ENCODE data around the gene WDR3.
"Not testable (repeated sequence)": the region's sequence is repeated elsewhere in the genome, so short reads cannot be mapped to it uniquely, and the experiment has no call there.

WDR3 gene

DNA sequence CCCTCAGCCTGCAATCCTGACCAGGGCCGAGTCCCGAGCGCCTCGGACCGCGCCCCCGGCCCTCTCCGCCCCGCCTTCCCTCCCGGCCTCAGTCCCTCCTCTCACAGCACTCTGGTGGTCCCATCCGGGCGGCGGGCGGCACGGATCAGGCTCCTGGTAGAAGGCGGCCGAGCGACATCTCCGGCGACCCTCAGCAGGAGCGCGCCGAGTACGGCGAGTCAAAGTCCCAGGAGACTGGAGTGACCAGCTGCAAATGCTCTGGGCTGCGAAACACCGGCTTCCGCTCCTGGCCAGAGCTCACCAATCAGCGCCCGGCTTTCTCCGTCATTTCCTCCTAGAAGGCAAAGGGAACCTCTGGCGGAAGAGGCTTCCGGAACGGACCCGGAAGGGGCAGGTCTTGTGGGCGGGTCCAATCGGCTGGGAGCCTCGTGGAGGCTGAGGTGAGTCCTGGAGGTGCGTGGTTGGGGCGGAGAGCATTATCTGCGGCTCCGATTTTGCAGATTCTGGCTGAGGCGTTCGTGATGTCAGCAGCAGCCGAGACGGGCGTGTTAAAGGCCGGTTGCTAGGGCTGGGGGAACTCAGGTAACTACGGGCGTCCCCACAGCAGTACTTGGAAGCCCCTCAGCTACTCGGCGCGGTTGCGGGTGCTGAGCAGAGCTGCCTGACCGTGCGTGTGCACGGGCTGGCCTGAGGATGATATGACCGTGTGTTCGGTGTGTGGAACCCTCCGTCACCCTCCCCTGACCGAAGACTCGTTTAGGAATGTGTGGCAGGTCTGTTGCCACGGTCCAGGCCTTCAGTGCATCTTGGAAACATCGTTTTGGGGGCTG, at the start of gene WDR3, which contains the start of gene GDAP2:
Gene WDR3, plus strand, starts transcription at position 397 of the 830 bp plus-strand sequence. CDS start 3,581 bp downstream, outside the sequence.
Gene GDAP2, minus strand, starts transcription at position 279 of the 830 bp plus-strand sequence. CDS start 9,264 bp downstream, outside the sequence.
- peak; percentile 80 for DNase-seq (ENCODE audit: low read depth)
- peak within 1 kb of the TSS; percentile 100 for H3K4me3 ChIP-seq (ENCODE audit: low read depth, low read length)

DNA sequence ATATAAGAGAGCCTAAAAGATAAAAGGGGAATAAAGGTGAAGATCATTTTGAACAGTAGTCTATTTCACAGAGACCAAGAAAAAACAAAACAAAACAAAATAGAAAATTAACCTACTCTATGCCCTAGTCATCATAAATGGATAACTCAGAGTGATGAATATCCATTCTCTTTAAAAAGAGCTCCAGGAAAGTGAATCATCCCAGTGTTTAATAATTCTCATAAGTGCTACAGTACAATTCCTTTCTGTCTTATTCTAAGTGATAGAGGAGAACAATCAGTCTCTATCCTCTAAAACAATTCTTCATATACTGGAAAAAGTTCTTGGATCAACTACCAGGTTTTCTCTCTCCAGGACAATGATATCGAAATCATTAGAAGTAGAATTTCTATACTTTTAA, 45.9 kb upstream of the WDR3 start:
- no peak overlapping the region for H3K4me3 ChIP-seq (ENCODE audit: low read depth, low read length)
- no peak for DNase-seq (ENCODE audit: low read depth)

DNA sequence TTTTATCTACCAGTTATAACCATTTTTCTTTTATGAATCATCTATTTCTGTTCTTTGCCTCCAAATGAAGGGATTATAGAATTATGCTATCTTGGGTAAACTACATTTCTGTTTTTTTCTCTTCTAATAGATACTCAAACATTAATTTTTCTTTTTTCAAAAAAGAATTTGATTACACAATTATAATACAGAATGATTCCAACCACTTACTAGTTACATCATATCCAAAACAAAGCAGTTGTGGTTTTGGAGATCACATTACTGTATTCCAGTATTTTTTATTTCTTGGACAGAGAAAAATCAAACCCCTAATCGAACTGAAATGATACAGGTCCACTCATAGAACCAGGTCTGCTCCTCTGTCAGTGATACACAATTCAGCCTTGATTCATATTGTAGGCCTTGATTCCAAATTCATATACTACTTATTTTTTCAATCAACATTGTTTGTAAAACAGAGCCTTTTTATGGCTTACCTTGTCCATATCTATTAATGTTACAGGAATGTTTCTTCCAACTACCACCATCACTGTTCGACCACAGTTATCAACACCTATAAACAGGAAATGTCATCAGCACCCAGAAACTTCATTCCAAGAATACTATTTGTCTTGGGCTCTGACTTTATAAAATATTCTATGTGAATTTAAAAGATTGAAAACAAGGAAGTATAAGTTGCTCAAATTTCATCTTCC, 43.3 kb upstream of the WDR3 start:
- H3K4me3 ChIP-seq (ENCODE audit: low read depth, low read length), result no peak overlapping the region

DNA sequence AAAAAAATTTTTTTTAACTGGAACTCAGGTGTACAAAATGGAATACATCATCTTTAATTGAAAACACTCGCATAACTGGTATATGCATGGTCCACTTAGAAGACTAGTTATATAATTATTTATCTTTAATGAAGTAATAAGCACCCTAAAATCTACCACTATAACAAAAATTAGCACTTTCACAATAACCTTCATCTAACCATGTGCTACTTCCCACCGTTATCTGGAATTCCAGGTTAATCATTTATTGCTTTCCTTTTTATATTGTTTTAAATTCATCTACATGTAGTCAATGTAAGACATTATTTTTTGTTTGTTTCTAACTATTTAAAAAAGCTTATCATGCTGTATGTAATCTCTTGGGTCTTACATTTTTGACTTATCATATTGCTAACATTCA, 39.1 kb upstream of the WDR3 start:
- H3K4me3 ChIP-seq (ENCODE audit: low read depth, low read length), result no peak overlapping the region
- no peak for DNase-seq (ENCODE audit: low read depth)

More for the DNA sequence above, 43.3 kb upstream of the WDR3 start:
- DNase-seq (ENCODE audit: low read depth), result peak; percentile 13

DNA sequence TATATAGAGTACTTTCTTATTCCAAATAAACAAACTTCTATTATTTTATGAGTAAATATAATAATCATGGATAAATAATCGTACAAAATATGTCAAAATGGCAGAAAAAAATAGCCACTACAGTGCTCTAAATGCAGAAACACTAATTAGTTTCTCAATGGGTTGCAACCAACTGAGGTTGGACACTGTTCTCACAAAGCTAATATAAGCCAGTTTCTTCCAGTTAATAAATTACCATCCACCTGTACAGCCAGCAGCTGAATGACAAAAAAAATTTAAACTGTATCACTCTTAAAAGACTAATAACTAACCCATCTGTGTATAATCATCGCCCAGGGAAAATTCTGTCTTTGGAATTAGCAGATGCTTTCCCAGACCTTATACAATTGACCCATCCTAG, 37.0 kb upstream of the WDR3 start:
- no peak for DNase-seq (ENCODE audit: low read depth)
- H3K4me3 ChIP-seq (ENCODE audit: low read depth, low read length), result no peak overlapping the region

DNA sequence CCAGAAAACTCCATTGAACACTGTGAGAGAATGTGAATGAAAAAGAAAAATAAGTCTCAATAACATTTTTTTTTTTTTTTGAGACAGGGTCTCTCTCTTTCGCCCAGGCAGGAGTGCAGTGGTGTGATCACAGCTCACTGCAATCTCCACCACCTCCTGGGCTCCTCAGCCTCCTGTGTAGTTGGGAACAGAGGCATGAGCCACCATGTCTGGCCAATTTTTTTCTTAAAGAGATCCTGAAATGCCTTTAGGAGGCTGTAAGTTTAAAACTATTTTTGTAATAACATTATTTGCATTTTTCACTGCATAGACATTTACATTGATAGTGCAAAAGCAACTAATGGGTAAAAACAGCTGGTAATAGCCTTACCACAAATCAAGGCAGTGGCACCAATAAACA, 35.5 kb upstream of the WDR3 start:
- H3K4me3 ChIP-seq (ENCODE audit: low read depth, low read length), result no peak overlapping the region
- no peak for DNase-seq (ENCODE audit: low read depth)

DNA sequence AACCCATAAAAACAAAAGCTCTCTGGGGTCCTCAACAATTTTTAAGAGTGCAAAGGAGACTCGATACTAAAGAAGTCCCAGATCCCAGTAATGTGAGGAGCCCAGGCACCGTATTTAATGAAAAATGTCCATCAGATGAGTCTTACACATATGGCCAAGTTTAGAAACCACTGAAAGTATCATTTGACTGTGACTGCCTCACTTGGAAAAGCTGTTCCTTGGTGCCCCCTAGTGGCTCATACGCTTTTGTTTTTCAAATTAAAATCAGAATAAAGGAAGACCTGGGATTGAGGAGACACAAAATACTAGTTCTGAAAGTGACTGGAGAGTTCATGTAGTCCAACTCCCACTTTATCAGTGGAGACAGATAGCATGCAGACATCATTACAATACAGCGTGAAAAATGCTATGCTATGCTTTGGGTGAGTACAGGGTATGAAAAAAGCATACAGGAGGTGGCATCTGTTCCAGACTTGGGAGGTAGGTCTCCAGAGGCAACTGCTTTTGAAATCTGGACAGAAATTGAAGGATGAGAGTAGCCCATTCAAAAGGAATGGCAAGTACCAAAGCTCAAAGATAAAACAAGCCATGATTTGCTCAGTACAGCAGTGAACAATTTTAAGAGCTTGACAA, 33.9 kb upstream of the WDR3 start:
- H3K4me3 ChIP-seq (ENCODE audit: low read depth, low read length), result no peak overlapping the region
- peak; percentile 57 for DNase-seq (ENCODE audit: low read depth)

DNA sequence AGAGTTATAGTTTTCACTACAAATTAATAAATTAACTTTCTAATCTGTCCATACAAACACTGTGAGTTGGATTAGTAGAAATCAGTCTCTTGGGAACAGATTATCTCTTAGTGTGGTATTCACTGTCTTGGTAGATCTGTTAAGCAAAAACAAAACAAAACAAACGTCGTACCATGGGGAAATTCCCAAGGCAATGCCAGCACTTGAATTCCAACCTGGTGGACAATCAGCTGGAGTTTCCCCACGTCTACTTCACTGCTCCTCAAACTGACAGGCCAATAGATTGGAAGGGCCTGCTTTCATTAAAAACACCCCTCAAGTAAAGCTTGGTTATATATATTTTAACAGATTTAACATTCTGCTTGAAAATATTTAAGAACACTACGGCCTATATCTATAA, 32.0 kb upstream of the WDR3 start:
- no peak for DNase-seq (ENCODE audit: low read depth)
- H3K4me3 ChIP-seq (ENCODE audit: low read depth, low read length), result no peak overlapping the region

DNA sequence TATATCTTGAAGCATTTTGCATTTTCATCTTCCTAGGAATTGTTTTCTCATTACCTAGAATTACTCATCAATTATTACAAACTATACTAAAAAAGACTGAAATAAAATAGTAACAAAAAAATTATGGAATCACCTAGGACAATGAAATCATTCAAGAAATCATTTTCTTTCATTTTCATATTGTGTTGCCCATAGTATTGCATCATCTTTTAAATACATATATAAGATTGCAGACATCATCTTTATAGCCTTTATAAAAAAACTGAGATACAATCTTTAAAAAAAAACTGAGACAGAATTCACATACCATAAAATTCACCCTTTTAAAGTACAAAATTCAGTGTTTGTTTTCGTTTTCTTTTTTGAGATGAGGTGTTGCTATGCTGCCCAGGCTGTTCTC, 29.7 kb upstream of the WDR3 start:
- no peak overlapping the region for H3K4me3 ChIP-seq (ENCODE audit: low read depth, low read length)
- no peak for DNase-seq (ENCODE audit: low read depth)

DNA sequence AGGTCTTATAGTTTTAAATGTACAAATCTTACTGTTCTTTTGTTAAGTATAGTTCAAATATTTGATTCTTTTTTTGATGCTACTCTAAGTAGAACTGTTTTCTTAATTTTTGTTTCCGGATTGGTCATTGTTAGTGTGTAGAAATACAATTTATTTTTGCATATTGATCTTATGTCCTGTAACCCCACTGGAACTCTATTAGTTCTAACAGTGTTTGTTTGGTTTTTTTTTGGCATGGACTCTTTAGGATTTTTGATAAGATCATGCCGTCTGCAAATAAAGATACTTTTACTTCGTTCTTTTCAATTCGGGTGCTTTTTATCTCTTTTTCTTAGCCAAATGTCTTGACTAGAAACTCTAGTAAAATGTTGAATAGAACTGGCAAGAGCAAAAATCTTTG, 26.6 kb upstream of the WDR3 start:
- H3K4me3 ChIP-seq (ENCODE audit: low read depth, low read length), result no peak overlapping the region
- no peak for DNase-seq (ENCODE audit: low read depth)

DNA sequence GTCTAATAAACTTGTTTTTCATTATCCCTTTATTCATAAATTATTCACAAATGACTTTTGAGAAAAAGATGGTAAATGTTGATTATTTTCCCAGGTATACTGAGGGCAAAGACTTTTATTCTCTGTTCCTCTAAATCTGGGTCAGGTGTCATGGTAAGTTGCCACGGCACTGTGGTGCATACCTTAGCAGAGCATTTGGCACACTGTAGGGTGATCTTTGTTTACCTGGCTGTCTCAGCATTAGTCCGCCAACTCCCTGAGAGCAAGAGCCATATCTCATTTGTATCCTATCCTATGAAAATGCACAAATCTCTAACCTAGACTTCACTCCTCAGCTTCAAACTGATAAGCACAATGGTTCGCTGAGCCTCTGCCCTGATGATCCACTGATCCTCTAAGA, 25.1 kb upstream of the WDR3 start:
- no peak for DNase-seq (ENCODE audit: low read depth)
- no peak overlapping the region for H3K4me3 ChIP-seq (ENCODE audit: low read depth, low read length)

DNA sequence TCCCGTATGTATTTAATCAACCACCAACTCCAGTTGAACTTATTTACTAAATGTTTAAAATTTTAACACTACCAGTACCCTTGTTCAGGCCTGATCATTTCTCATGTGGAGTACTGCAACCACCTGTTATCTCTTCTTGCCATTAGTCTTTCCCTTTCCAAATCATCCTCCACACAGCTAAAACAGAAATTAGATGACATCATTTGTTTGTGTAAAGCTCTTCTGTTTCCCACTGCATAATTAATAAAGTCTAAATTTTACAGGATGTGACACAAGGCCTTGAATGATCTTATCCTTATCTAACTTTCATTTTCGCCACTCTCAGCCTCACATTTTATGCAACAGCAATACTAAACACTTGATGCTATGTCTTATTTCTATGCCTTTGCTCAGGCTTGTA, 24.5 kb upstream of the WDR3 start:
- no peak overlapping the region for H3K4me3 ChIP-seq (ENCODE audit: low read depth, low read length)
- no peak for DNase-seq (ENCODE audit: low read depth)

DNA sequence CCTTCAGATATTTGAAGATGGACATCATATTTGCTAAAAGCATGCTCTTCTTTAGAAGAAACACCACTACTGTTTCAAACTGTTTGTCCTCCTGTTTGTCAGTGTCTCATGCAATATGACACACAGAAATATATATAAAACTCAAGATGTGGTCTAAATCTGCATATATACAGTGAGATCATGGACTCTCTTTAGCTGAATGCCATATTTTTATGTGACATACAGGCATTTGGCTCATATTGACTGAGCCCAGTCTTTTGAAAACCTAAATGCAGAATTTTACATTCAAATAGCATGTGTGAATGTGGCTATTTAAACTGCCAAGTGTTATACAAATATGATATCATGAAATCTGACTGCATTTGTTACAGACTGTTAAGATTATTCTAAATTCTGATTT, 18.5 kb upstream of the WDR3 start:
- DNase-seq (ENCODE audit: low read depth), result no peak
- no peak overlapping the region for H3K4me3 ChIP-seq (ENCODE audit: low read depth, low read length)

DNA sequence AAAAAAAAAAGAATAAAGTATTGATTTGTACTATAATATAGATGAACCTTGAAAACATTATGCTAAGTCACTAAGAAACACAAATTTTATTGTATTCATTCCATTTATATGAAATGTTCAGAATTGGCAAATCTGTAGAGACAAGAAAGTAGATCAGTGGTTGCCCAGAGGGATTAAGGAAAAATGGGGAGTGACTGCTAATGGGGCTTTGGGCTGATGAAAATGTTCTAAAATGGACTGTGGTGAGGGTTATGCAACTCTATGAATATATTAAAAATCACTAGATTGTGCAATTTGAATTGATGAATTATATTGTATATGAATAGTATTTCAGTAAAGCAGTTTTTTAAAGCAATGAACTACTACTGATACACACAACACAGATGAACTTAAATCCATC, 10.2 kb upstream of the WDR3 start:
- no peak overlapping the region for H3K4me3 ChIP-seq (ENCODE audit: low read depth, low read length)
- DNase-seq (ENCODE audit: low read depth), result no peak

DNA sequence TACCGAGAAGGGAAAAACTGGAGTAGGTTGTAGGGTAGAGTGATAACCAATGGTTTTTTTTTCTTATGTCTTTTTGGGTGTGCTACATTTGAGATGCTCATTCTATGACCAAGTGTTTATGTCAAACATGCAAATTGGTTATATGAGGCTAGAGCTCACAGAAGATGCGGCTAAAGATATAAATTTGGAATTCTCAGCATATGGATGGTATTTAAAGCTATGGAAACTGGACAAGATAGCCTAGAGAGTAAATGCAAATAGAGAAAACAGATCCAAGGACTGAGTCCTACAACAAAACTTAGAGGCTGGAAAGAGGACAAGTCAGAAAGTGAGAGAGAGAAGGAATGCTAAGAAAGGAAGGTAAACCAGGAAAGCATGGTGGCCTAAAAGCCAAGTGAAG, 7.5 kb upstream of the WDR3 start:
- no peak for DNase-seq (ENCODE audit: low read depth)
- H3K4me3 ChIP-seq (ENCODE audit: low read depth, low read length), result no peak overlapping the region

DNA sequence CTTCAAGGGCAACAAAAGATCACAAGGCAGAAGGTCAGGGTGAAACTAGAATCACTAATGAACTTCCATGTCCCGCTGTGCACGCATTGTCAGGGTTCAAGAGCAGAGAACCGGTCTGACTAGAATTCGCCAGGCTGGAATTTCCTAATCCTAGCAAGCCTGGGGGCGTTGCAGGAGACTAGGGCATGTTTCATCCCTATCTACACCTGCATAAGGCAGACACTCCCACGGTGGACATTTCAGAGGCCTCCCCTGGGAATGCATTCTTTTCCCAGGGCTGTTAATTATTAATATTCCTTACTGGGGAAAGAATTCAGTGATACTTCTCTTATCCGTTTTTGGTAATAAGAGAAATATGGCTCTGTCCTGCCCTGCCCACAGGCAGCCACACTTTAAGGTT, 6.8 kb upstream of the WDR3 start:
- H3K4me3 ChIP-seq (ENCODE audit: low read depth, low read length); DNase-seq (ENCODE audit: low read depth): not testable (repeated sequence)

DNA sequence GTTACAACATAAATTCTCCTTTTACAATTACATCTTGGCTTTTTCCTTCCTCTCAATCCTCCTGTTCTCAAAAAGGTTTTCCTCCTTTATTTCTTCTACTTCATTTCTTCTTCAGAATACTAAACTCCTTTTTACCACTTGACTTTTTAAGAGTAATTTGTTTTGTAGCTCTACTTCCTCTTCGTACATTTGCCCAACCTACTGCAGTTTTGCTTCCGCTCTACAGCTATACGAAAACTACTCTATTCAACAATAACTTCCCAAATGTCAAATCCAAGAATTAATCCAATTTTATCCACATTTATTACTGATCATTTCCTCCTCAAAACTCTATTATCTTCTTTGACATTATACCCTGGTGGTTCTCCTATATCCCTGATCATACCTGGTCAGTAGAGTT, 3.6 kb upstream of the WDR3 start:
- DNase-seq (ENCODE audit: low read depth), result no peak
- H3K4me3 ChIP-seq (ENCODE audit: low read depth, low read length), result no peak overlapping the region

DNA sequence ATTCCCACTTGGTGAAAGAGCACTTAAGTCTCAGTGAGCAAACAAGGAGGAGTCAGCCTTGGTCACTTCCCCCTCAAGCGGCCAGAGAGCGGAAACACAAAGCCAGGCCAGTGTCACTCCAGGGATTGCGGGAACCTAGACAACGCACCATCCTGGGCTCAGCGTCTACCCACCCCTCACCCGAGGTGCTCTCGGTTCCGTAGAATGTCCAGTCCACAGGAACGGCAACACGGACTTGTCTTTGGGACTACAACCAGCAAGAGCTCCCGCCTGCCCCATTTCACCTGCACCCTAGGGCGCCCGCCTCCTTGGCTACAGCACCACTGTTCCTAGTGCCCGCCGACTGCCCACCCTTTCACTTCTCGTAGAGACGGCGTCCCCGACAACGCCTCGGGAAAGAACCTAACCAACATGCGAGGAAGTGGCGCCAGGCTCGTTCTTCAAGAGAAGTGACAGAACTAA, 627 bp upstream of the WDR3 start:
- DNase-seq (ENCODE audit: low read depth), result peak; percentile 17
- H3K4me3 ChIP-seq (ENCODE audit: low read depth, low read length), result peak overlapping the region; percentile 100

DNA sequence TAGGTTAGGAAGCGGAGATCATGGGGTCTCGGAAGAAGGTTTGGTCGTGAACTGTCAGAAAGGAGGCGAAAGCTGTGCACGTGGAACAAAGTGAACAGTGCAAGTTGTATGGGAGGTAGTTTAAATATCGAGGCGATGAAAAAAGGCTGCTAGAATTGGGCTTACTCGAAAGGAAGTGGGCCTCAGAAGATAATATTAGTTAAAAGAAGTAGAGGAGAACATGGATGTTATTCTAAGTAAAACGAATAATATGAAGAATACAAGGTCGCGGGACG, 571 bp downstream of the WDR3 start:
- DNase-seq (ENCODE audit: low read depth), result no peak
- peak overlapping the region; percentile 100 for H3K4me3 ChIP-seq (ENCODE audit: low read depth, low read length)

DNA sequence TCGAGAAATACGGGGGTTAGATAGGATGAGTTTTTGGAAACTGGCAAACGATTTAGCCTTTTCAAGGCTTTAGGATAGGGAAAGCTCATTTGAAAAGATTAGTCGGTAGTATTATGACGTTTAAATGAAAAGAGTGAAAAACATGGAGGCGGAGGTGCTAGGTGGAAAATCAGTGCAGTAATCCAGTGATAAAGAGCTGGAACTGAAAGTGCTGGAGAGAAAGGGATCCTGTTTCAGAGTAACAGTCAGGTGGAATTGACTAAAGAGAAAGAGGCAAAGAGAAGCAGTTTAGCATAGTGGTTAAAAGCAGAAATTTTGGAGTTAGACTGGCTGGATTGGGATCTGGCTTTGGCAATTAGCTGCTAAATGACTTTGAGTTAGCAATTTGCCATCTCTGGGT, 945 bp downstream of the WDR3 start:
- no peak for DNase-seq (ENCODE audit: low read depth)
- H3K4me3 ChIP-seq (ENCODE audit: low read depth, low read length), result peak overlapping the region; percentile 100

DNA sequence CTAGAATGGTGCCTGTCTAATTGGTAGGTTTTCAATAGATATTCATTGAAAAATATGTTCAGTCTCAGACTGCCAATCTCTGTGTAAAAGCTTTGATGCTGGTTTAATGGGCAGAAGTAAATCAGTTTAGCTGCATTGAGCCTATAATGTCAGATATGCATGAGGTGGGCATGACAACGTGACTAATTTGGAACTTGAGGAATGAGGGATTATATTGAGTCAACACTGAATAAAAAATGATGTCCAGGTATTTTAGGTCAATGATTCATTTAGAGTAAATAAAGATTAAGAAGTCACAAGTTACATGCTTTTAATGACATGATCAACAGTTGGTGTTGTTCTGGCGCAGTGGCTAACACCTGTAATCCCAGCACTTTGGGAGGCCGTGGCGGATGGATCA, 3.0 kb downstream of the WDR3 start:
- no peak for DNase-seq (ENCODE audit: low read depth)
- H3K4me3 ChIP-seq (ENCODE audit: low read depth, low read length), result no peak overlapping the region

Measured in skeletal muscle cell (primary cell).